Gastrocnemius medialis (tissue), 4 donors: ENCODE results near the gene PPP2R1A. TPM values are rescaled to one million over a fixed set of nuclear protein-coding genes. Genes with fewer than 3 reads are reported as not detected.

Source experiments
- ATAC-seq, 2 donors: fragments of 150-250 bp; one replicate each; pipeline ENCODE4 v1.9.1; 2016
- DNase-seq, 2 donors: peaks; one replicate each; pipeline ENCODE4 v3.0.0-alpha.2; 2019
- H3K27ac ChIP-seq, 4 donors: fragments of 200-600 bp; sonication (generic); 1 replicate in 1 of 4; 2 replicates in 3 of 4; pipeline ENCODE4 v1.5.1; 2016 to 2018; ENCODE audit warnings: mild to moderate bottlenecking in 2 of 4, moderate library complexity in 1 of 4
- H3K27me3 ChIP-seq, 3 donors: fragments of 200-600 bp; sonication (generic) in 2 of 3; 1 replicate in 1 of 3; 2 replicates in 2 of 3; pipeline versions ENCODE4 v1.5.1 to v1.6.0; 2016 to 2019; ENCODE audit warnings: mild to moderate bottlenecking in 1 of 3, moderate library complexity in 1 of 3
- H3K36me3 ChIP-seq, 2 donors: fragments of 200-600 bp; sonication (generic) in 1 of 2; one replicate each; pipeline ENCODE4 v1.5.1; 2017 to 2018
- H3K4me1 ChIP-seq, 2 donors: fragments of 200-600 bp; sonication (generic) in 1 of 2; one replicate each; pipeline ENCODE4 v1.5.1; 2016 to 2017; ENCODE audit warnings: mild to moderate bottlenecking in 2 of 2
- H3K4me3 ChIP-seq, 4 donors: fragments of 200-600 bp; sonication (generic) in 3 of 4; 1 replicate in 1 of 4; 2 replicates in 3 of 4; pipeline ENCODE4 v1.5.1; 2016 to 2019; ENCODE audit warnings: mild to moderate bottlenecking in 2 of 4
- H3K9me3 ChIP-seq, 3 donors: fragments of 200-600 bp; sonication (generic) in 2 of 3; 1 replicate in 1 of 3; 2 replicates in 2 of 3; pipeline ENCODE4 v1.5.1; 2016 to 2019
- CTCF ChIP-seq, 5 experiments: fragments of 450-650 bp in 3 of 5; fragments of 200-600 bp in 2 of 5; sonication (generic) in 2 of 5; IDR thresholded peaks in 4 of 5; conservative IDR thresholded peaks in 1 of 5; 1 replicate in 4 of 5; 2 replicates in 1 of 5; pipeline ENCODE4 v1.5.1; 2016 to 2019; ENCODE audit warnings: antibody characterized with exemption in 5 of 5, mild to moderate bottlenecking in 3 of 5, moderate library complexity in 3 of 5
- POLR2A ChIP-seq, 2 donors: fragments of 450-650 bp; IDR thresholded peaks; one replicate each; pipeline ENCODE4 v1.6.1; 2017; ENCODE audit warnings: antibody characterized with exemption in 2 of 2, mild to moderate bottlenecking in 2 of 2, moderate library complexity in 2 of 2
- in situ Hi-C, 4 donors: fragments of 200-750 bp; cut with MboI; loops; one replicate each; pipeline versions ENCODE4 v1.15.0 to v1.8.0; 2017; ENCODE audit warnings: low sequenced_read_pairs in 4 of 4
- intact Hi-C: fragments of 100-400 bp; cut with DNase I; formaldehyde crosslinking; loops from one replicate; pipeline ENCODE4 v1.15.1; 2023; ENCODE audit warnings: low total_unique reads
- total RNA-seq, 4 donors: library from RNA; depleted of rRNA; stranded (reverse); fragments of >200 nt; gene quantifications; one replicate each; pipeline versions ENCODE4 v1.1.0 to v1.2.3, GENCODE V29; 2016

PPP2R1A gene
- total RNA-seq, 4 donors from 2014 or later, result 263 to 302 (median 290) TPM

GRCh38 chr19:52237197-52237596, 47.3 kb downstream of the PPP2R1A start:
- Histone ChIP-seq H3K36me3 (no peaks in the 10 kb centered on the region), H3K4me3 (no peak overlapping the region), H3K27ac (no peak overlapping the region), H3K9me3 (no peaks in the 10 kb centered on the region), H3K27me3 (no peaks in the 10 kb centered on the region), H3K4me1 (no peaks in the 10 kb centered on the region)
- TF ChIP-seq CTCF (IDR thresholded peaks at IDR 0.05 in 4 of 5, conservative IDR thresholded peaks at IDR 0.05 in 1 of 5), result no peak
- TF ChIP-seq POLR2A (IDR thresholded peaks at IDR 0.05), result no peak
- DNase-seq, result no peak
- intact Hi-C loops, result loop anchor here (1.0 to 5.0 kb wide), 2 partner anchors 50 to 98 kb away; partner anchors contain the start of gene ZNF616
- in situ Hi-C loops, result loop anchor here in 3 of 4 donors (5.0 kb wide), 1 partner anchor 95 kb away; no protein-coding TSS in a partner anchor
- peak; percentile 47 to 55 for ATAC-seq

- intact Hi-C loops (loop anchor here (1.0 to 5.0 kb wide), 2 partner anchors 51 to 99 kb away; partner anchors contain the start of gene ZNF616), in situ Hi-C loops (loop anchor here in 3 of 4 donors (5.0 kb wide), 1 partner anchor 96 kb away; no protein-coding TSS in a partner anchor)
- H3K4me3 ChIP-seq, result no peak overlapping the region
- H3K36me3 ChIP-seq, result no peaks in the 10 kb centered on the region
- peak; percentile 23 to 55 for DNase-seq
- ATAC-seq, result peak; percentile 75 to 79
- H3K9me3 ChIP-seq, result no peaks in the 10 kb centered on the region
- no peaks in the 10 kb centered on the region for H3K27me3 ChIP-seq
- no peak overlapping the region for H3K27ac ChIP-seq
- H3K4me1 ChIP-seq, result no peaks in the 10 kb centered on the region
- peak; percentile 84 to 93 (median 86) for TF ChIP-seq CTCF (IDR thresholded peaks at IDR 0.05 in 4 of 5, conservative IDR thresholded peaks at IDR 0.05 in 1 of 5)
- TF ChIP-seq POLR2A (IDR thresholded peaks at IDR 0.05), result no peak
These were observed 48.0 kb downstream of the PPP2R1A start for GRCh38 chr19:52237771-52238400.

DNA sequence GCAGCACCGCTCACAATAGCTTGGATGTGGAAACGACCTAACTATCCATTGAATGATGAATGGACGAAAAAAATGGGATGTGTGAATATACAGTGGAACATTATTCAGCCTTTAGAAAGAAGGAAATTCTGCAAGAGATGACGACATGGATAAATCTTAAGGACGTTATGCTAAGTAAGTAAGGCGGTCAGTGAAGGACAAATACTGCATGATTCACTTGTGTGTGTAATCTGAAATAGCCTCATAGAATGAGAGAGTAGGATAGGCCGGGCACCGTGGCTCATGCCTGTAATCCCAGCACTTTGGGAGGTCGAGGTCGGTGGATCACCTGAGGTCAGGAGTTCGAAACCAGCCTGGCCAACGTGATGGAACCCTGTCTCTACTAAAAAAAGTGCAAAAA, 54.2 kb downstream of the PPP2R1A start:
- in situ Hi-C loops, result loop anchor here in 1 of 4 donors (5.0 kb wide), 1 partner anchor 102 kb away; no protein-coding TSS in a partner anchor
- no peak for DNase-seq
- intact Hi-C loops, result loop anchor here (10.0 kb wide), 1 partner anchor 491 kb away; the partner anchor contains the start of gene ZNF611
- TF ChIP-seq POLR2A (IDR thresholded peaks at IDR 0.05) (no peak), CTCF (IDR thresholded peaks at IDR 0.05 in 4 of 5, conservative IDR thresholded peaks at IDR 0.05 in 1 of 5) (no peak)
- no peaks in the 10 kb centered on the region for H3K9me3 ChIP-seq
- no peaks in the 10 kb centered on the region for H3K36me3 ChIP-seq
- no peaks in the 10 kb centered on the region for H3K27me3 ChIP-seq
- H3K4me3 ChIP-seq, result no peak overlapping the region
- H3K4me1 ChIP-seq, result no peaks in the 10 kb centered on the region
- no peak for ATAC-seq
- no peak overlapping the region for H3K27ac ChIP-seq

DNA sequence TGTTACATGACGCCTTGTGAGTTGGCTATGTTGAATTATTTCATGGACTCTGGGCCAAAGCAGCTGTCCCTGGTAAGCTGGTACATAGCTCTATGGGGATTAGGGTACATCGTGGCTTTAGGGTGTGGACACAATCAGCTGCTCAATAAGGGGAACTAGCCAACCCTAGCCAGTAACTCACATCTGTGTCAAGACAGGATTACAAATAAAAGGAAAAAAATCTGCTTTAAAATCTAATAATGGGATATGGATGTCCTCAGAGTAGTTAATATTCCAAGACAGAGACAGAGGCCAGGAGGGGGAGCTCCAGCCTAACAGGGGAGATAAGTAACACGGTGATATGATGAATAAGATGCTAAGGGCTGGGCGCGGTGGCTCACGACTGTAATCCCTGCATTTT, 58.4 kb downstream of the PPP2R1A start:
- no peaks in the 10 kb centered on the region for H3K4me1 ChIP-seq
- H3K36me3 ChIP-seq, result no peaks in the 10 kb centered on the region
- H3K27me3 ChIP-seq, result no peaks in the 10 kb centered on the region
- TF ChIP-seq CTCF (IDR thresholded peaks at IDR 0.05 in 4 of 5, conservative IDR thresholded peaks at IDR 0.05 in 1 of 5) (peak; percentile 21 to 66 (median 52)), POLR2A (IDR thresholded peaks at IDR 0.05) (no peak)
- no peak overlapping the region for H3K27ac ChIP-seq
- ATAC-seq (peak in 1 of 2 donors; percentile 49), DNase-seq (peak in 1 of 2 donors; percentile 17)
- in situ Hi-C loops (no loop called here), intact Hi-C loops (loop anchor here (10.0 kb wide), 1 partner anchor 487 kb away; the partner anchor contains the start of gene ZNF611)
- no peak overlapping the region for H3K4me3 ChIP-seq
- no peaks in the 10 kb centered on the region for H3K9me3 ChIP-seq
